ENCODE data around the gene PPFIA4. TPM values are rescaled to one million over a fixed set of nuclear protein-coding genes. Genes with fewer than 3 reads are reported as not detected.

Gene PPFIA4
- total RNA-seq, 1 experiment from 2014 or later: 3.0 TPM

DNA sequence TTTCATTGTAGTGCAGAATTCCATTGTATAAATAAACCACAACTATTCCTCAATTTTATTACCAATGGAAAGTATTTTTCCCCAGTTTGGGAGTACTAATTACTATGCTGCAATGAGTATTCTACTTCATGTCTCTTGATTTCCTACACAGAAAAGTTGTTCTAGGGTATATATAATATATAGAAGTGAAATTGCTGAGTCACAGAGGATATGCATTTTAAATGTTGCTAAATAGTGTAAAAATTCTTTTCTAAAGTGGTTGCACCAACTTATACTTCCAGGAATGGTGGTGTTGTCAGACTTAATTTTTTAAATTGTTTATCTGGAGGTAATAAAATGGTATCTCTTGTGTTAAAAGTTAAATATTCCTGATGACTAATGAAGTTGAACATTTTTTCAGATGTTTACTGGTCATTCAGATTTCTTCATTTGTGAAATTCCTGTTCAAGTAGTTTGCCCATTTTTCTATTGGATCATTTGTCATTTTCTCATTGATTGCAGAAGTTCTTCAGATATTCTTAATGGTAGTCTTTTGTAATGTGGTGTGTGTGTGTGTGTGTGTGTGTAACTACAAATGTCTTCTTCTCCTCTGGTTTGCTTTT is 78.6 kb downstream of the PPFIA4 start:
- Histone ChIP-seq H3K36me3 (ENCODE audit: insufficient read depth, low read length, poor library complexity, severe bottlenecking) (no peaks in the 10 kb centered on the region), H3K27ac (ENCODE audit: low read depth, low read length, poor library complexity, severe bottlenecking) (no peak overlapping the region), H3K9me3 (ENCODE audit: low read depth, low read length, poor library complexity, severe bottlenecking) (peaks cover 4% of the 10 kb centered on the region), H3K27me3 (replicated peaks; ENCODE audit: insufficient read depth, low read depth, low read length, poor library complexity) (peaks cover 39% of the 10 kb centered on the region), H3K4me3 (ENCODE audit: low read depth, low read length, poor library complexity, severe bottlenecking) (no peak overlapping the region), H3K4me1 (ENCODE audit: insufficient read depth, low read length, poor library complexity, severe bottlenecking) (no peaks in the 10 kb centered on the region)
- TF ChIP-seq, protein P1, sequence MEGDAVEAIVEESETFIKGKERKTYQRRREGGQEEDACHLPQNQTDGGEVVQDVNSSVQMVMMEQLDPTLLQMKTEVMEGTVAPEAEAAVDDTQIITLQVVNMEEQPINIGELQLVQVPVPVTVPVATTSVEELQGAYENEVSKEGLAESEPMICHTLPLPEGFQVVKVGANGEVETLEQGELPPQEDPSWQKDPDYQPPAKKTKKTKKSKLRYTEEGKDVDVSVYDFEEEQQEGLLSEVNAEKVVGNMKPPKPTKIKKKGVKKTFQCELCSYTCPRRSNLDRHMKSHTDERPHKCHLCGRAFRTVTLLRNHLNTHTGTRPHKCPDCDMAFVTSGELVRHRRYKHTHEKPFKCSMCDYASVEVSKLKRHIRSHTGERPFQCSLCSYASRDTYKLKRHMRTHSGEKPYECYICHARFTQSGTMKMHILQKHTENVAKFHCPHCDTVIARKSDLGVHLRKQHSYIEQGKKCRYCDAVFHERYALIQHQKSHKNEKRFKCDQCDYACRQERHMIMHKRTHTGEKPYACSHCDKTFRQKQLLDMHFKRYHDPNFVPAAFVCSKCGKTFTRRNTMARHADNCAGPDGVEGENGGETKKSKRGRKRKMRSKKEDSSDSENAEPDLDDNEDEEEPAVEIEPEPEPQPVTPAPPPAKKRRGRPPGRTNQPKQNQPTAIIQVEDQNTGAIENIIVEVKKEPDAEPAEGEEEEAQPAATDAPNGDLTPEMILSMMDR (conservative IDR thresholded peaks at IDR 0.05; ENCODE audit: low read depth, low read length): no peak
- no peak for TF ChIP-seq EZH2 (IDR thresholded peaks at IDR 0.05; ENCODE audit: borderline replicate concordance, low read depth, low read length, poor library complexity, severe bottlenecking)
- intact Hi-C loops (cut with micrococcal nuclease; ENCODE audit: unreplicated experiment): no loop called here
- no TSS peak for BruUV-seq (replicated peaks)
- ChIA-PET POLR2A (ENCODE audit: low non-redundant PET) (no interaction called here), CTCF (interaction anchor here (0.6 kb wide), 1 partner anchor 21 kb away, joined by 3 read pairs; no protein-coding TSS in a partner anchor)
- DNase-seq (ENCODE audit: low spot score): no peak

DNA sequence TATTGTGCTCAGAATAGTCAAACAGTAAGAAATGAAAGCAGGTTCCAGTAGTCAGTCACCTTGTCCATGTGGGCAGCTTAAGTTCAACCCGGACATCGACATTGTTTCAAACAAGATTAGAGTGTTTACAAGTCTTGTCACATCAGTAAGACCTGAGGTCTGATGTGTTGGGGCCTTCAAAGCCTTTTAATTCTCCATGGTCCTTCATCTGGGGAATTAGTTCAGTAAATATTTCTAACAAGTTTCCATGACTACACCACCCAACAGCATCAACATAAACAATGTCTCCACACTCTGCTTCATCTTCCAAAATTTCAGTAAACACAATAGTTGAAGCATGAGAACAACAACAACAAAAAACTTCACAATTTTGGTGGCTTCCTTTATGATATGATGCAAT is 86.2 kb downstream of the PPFIA4 start:
- H3K27me3 ChIP-seq (replicated peaks; ENCODE audit: insufficient read depth, low read depth, low read length, poor library complexity): peaks cover 76% of the 10 kb centered on the region
- H3K9me3 ChIP-seq (ENCODE audit: low read depth, low read length, poor library complexity, severe bottlenecking): no peaks in the 10 kb centered on the region
- intact Hi-C loops (cut with micrococcal nuclease; ENCODE audit: unreplicated experiment): no loop called here
- TF ChIP-seq EZH2 (IDR thresholded peaks at IDR 0.05; ENCODE audit: borderline replicate concordance, low read depth, low read length, poor library complexity, severe bottlenecking): no peak
- TF ChIP-seq, protein P1 (conservative IDR thresholded peaks at IDR 0.05; ENCODE audit: low read depth, low read length): no peak
- H3K4me1 ChIP-seq (ENCODE audit: insufficient read depth, low read length, poor library complexity, severe bottlenecking): no peaks in the 10 kb centered on the region
- H3K27ac ChIP-seq (ENCODE audit: low read depth, low read length, poor library complexity, severe bottlenecking): no peak overlapping the region
- POLR2A ChIA-PET (ENCODE audit: low non-redundant PET): no interaction called here
- no TSS peak for BruUV-seq (replicated peaks)
- no peaks in the 10 kb centered on the region for H3K36me3 ChIP-seq (ENCODE audit: insufficient read depth, low read length, poor library complexity, severe bottlenecking)
- DNase-seq (ENCODE audit: low spot score): no peak
- CTCF ChIA-PET: no interaction called here
- no peak overlapping the region for H3K4me3 ChIP-seq (ENCODE audit: low read depth, low read length, poor library complexity, severe bottlenecking)

- ChIA-PET POLR2A (ENCODE audit: low non-redundant PET) (no interaction called here), CTCF (no interaction called here)
- Histone ChIP-seq H3K4me1 (ENCODE audit: insufficient read depth, low read length, poor library complexity, severe bottlenecking) (peaks cover 2% of the 10 kb centered on the region), H3K27me3 (replicated peaks; ENCODE audit: insufficient read depth, low read depth, low read length, poor library complexity) (peaks cover 73% of the 10 kb centered on the region), H3K36me3 (ENCODE audit: insufficient read depth, low read length, poor library complexity, severe bottlenecking) (no peaks in the 10 kb centered on the region), H3K27ac (ENCODE audit: low read depth, low read length, poor library complexity, severe bottlenecking) (no peak overlapping the region), H3K9me3 (ENCODE audit: low read depth, low read length, poor library complexity, severe bottlenecking) (no peaks in the 10 kb centered on the region), H3K4me3 (ENCODE audit: low read depth, low read length, poor library complexity, severe bottlenecking) (no peak overlapping the region)
- no peak for DNase-seq (ENCODE audit: low spot score)
- TF ChIP-seq, protein P1 (conservative IDR thresholded peaks at IDR 0.05; ENCODE audit: low read depth, low read length): no peak
- no peak for TF ChIP-seq EZH2 (IDR thresholded peaks at IDR 0.05; ENCODE audit: borderline replicate concordance, low read depth, low read length, poor library complexity, severe bottlenecking)
- intact Hi-C loops (cut with micrococcal nuclease; ENCODE audit: unreplicated experiment): no loop called here
- no TSS peak for BruUV-seq (replicated peaks)
These were observed 87.0 kb downstream of the PPFIA4 start for GRCh38 chr1:203113308-203113707.

Data from A673 (cell line).